Esophagus squamous epithelium (tissue), 4 donors: ENCODE measurements around the gene NMRK1.

ENCODE experiments used
- CTCF ChIP-seq, 6 experiments: fragments of 450-650 bp in 4 of 6; fragments of 200-600 bp in 2 of 6; sonication (generic) in 2 of 6; IDR thresholded peaks; one replicate each; pipeline ENCODE4 v1.5.1; 2016 to 2019; ENCODE audit warnings: antibody characterized with exemption in 6 of 6, mild to moderate bottlenecking in 4 of 6, moderate library complexity in 4 of 6
- POLR2A ChIP-seq, 4 donors: fragments of 450-650 bp; IDR thresholded peaks; one replicate each; pipeline ENCODE4 v1.6.1; 2017; ENCODE audit warnings: antibody characterized with exemption in 4 of 4, mild to moderate bottlenecking in 4 of 4, moderate library complexity in 3 of 4

- no peak for TF ChIP-seq CTCF (IDR thresholded peaks at IDR 0.05)
- no peak for TF ChIP-seq POLR2A (IDR thresholded peaks at IDR 0.05)
Observed at GRCh38 chr9:75064307-75065025, 23.5 kb downstream of the NMRK1 start.
